Smooth muscle cell of the brain vasculature (primary cell): ENCODE measurements around the gene ISCA2.
"Not testable (repeated sequence)": the region's sequence is repeated elsewhere in the genome, so short reads cannot be mapped to it uniquely, and the experiment has no call there.

ENCODE experiments used
- DNase-seq: peaks from one replicate; pipeline ENCODE4 v3.0.0-alpha.2; 2012; ENCODE audit warnings: low read depth, low spot score

Gene ISCA2

GRCh38 chr14:74527736-74528280 is 34.2 kb downstream of the ISCA2 start:
- no peak for DNase-seq

- DNase-seq, result no peak
These were observed 34.8 kb downstream of the ISCA2 start for GRCh38 chr14:74528406-74528805.

- no peak for DNase-seq
These were observed 35.3 kb downstream of the ISCA2 start for GRCh38 chr14:74528886-74529285.

DNA sequence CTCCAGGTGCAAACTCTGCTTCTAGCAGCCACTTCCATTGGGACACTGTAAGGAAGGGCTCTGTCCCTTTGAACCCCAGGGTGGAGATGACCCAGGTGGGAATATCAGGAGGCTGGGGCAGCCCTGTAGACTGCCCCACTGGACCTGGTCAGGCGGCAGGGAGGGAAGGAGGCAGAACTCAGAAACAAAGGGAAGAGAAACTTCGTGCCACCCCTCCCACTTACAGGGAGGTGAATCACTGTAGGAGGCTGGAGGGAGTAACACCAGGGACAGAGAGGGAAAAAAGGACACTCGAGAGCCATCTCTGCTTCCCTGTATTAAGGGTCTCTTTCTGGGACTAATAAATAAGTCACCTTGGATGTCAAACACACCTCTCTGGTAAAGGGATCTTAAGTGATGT is 37.4 kb downstream of the ISCA2 start:
- DNase-seq, result no peak

DNA sequence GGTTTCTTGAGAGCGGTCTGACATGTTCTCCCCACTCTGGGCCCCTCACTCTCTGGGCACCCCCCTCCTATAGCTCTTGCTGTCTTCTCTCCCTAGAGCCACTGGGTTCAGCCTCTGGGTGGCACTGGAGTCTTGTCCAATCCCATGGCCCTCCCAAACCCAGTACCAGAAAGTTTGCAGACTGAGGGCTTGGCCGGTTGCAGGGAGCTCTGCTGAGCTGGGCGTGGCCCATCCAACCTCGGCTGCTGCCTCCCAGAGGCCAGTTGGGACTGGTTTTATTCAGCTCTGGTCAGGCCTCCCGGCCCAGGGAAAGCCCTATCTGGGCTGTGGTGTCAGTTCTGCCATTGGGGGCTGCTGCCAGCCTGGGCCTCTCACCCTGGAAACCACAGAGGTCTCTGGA is 37.9 kb downstream of the ISCA2 start:
- no peak for DNase-seq

DNA sequence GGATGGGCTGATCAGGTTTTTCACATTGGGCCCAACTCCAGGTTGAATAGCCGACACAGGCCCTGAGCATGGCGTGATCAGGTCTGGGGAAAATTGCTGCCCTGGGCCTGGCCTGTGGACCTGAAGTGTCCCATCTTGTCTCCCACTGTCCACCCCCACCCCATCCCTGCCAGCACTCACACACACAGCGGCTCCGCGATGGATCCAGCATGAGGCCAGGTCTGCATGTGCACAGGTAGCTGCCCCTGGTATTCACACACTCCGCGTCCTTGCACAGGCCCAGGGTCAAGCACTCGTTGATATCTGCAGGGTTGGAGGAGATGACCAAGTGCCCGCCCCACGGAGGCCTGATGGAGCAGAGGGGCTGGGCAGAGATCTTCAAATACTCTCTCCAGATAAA is 38.7 kb downstream of the ISCA2 start:
- DNase-seq, result no peak

GRCh38 chr14:74533576-74533975 is 40.0 kb downstream of the ISCA2 start:
- DNase-seq, result no peak

GRCh38 chr14:74535756-74536325 is 42.3 kb downstream of the ISCA2 start:
- DNase-seq, result no peak

- not testable (repeated sequence) for DNase-seq
These were observed 42.8 kb downstream of the ISCA2 start for GRCh38 chr14:74536336-74536735.

DNA sequence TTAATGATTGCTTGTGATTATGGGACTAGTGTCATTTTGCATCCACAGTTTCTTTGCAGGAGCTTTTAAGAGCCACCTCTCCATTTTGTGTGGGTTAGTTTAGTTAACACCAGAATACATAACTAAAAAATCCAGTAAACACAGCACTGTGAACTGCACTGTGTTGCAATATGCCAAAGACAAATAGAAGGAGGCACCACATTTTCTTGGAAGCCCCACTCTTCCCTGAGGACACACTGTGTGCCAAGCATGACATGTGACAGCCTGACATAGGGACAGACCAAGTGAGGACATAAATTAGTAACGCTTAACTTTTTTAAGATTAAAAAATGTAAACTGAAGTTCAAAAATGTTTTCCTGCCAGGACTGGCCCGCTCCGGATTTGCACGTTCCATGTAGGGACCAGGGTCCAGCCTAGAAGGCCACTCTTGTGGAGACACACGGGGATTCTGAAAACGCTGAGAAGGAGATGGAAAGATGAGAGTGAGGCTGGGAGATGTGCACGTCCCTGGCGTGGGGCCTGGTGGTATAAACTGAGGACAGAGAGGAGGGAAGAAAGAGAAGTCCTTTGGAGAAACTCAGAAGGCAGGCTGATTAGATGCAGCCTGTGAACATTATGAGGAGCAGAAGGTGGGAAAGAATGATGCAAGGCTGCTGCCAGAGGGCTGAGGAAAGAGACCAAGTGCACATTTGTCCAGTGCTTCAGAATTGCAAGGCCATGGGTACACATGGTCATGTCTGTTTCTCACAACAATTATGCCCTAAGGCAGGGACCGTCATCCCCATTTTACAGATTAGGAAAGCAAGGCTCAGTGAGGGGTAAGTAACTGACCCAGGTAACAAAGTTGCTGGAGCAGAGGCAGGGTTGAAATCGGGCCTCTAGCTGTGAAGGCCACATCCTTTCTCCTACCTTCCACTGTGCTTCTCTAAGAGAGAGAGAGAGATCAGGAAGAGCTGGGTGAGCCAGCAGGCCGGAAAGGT is 45.1 kb downstream of the ISCA2 start:
- no peak for DNase-seq

- DNase-seq, result no peak
These were observed 45.9 kb downstream of the ISCA2 start for GRCh38 chr14:74539503-74539902.

DNA sequence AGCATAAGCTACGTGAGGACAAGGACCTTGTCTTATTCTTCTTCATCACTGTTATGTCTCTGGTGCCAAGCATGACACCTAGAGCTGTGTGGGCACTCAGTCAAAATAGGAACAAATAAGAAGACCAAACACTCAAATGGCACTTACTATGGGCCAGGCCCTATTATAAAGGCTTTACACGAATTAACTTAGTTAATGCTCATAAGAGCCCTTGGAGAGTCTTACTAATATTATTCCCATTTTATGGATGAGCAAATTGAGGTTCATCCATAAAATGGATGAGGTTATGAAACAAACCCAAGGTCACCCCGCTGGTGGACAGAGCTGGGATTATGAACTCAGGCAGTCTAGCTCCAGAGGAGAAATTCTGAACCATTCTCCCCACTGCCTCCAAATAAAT is 47.7 kb downstream of the ISCA2 start:
- DNase-seq, result no peak

DNA sequence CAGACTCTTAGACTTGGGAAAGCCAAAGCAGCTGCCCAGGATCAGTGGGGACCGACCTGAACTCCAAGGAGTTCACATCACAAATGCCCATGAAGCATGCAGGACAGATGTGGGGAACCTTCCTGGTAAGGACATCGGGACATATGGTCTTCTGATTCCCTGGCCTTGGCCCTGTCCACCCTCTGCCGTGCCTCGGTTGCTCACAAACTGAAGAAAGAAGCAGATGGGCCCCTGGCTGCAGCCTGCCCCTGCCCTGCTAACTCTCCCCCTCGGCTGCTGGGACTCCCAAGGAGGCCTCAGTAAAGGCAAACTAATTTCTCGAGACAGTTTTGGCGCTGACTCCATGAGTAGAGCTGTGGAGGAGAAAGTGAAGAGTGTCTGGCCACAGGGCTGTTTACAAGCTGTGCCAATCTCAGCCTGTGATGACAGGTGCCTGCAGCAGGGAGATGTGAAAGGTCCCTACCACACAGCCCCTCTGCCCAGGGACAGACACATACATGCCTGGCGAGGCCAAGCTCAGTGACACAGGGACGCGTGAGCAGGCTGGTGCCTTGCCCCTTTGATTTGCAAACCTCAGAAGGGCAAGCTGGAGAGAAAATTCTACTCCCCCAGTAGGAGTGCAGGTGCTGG is 48.6 kb downstream of the ISCA2 start:
- DNase-seq, result no peak

GRCh38 chr14:74543771-74544438 is 50.3 kb downstream of the ISCA2 start:
- DNase-seq, result no peak

GRCh38 chr14:74545386-74545785 is 51.8 kb downstream of the ISCA2 start:
- DNase-seq, result no peak

DNA sequence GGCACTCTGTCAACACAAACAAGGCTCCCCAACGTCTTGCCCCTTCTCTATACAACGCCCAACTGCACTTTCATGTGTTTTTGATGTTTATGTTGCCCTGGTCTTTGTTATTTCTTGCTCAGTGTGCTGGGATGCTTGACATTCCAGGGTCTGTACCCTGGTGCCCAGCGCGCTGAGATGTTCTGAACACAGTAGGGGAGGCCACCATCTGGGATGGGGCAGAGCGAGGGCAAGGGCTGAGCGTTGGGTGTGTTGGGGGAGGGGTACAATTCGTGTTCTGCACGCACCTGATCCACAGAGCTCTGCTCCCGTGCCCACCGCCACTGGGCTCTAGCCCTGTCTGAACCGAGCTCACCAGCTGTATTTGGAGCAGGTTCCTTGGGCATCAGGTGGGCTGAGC is 52.9 kb downstream of the ISCA2 start:
- DNase-seq, result no peak
